ENCODE results near the gene NAALAD2.

- TF ChIP-seq EZH2 (IDR thresholded peaks at IDR 0.05; ENCODE audit: low read length, unreplicated experiment): no peak
- TF ChIP-seq CTCF (conservative IDR thresholded peaks at IDR 0.05; ENCODE audit: low read depth, low read length): no peak
Observed at GRCh38 chr11:90100431-90100830, 34.0 kb upstream of the NAALAD2 start.

Data from PC-3 (cell line).